ENCODE measurements around the gene PRKG1. TPM values are rescaled to one million over a fixed set of nuclear protein-coding genes. Genes with fewer than 3 reads are reported as not detected.
A peak's percentile ranks its signal among the peaks of the same experiment; 100 is the strongest.

Gene PRKG1
- total and polyA plus RNA-seq, 2 of the 4 experiments (the other 2 are of a cell fraction), result 3.5 to 18.3 TPM

GRCh38 chr10:51733057-51733456 lies 658.8 kb downstream of the PRKG1 start:
- no peak overlapping the region for H3K4me2 ChIP-seq (ENCODE audit: low read depth, low read length)
- no peaks in the 10 kb centered on the region for H3K9me3 ChIP-seq (ENCODE audit: control insufficient read depth, insufficient read depth, low read length)
- POLR2A ChIA-PET (ENCODE audit: unreplicated experiment), result no interaction called here
- H2BK120ac ChIP-seq (ENCODE audit: low read depth, low read length), result no peak overlapping the region
- no peaks in the 10 kb centered on the region for H4K20me1 ChIP-seq (ENCODE audit: insufficient read depth, low read length)
- H2BK15ac ChIP-seq (ENCODE audit: low read depth, low read length), result no peak overlapping the region
- peak; percentile 67 for DNase-seq
- H2AK5ac ChIP-seq (ENCODE audit: low read depth, low read length), result no peak overlapping the region
- H2AK9ac ChIP-seq (replicated peaks; ENCODE audit: low read depth, low read length, poor library complexity), result no peak overlapping the region
- H2BK20ac ChIP-seq (ENCODE audit: low read depth, low read length), result no peak overlapping the region
- H4K91ac ChIP-seq (ENCODE audit: insufficient read depth, low read depth, low read length), result no peak overlapping the region
- no peak overlapping the region for H2AFZ ChIP-seq (replicated peaks; ENCODE audit: low read length, poor library complexity)
- H3K4me1 ChIP-seq (ENCODE audit: control insufficient read depth, insufficient read depth, low read length), result no peaks in the 10 kb centered on the region; the same call in 1 of the 2 replicates
- in situ Hi-C loops (cut with MboI; ENCODE audit: low sequenced_read_pairs) (no loop called here), intact Hi-C loops (cut with micrococcal nuclease) (no loop called here), dilution Hi-C loops (cut with HindIII; ENCODE audit: low sequenced_read_pairs, unreplicated experiment) (no loop called here)
- H3K79me1 ChIP-seq (ENCODE audit: low read depth in 1 of 2, low read length in 2 of 2), result 0 out of 4 replicates have a peak, but pooled peaks cover 2 to 4% of the 10 kb centered on the region in 2 experiments
- H3K4ac ChIP-seq (ENCODE audit: low read depth, low read length), result no peak overlapping the region
- H3K36me3 ChIP-seq (ENCODE audit: control insufficient read depth, insufficient read depth, low read length), result no peaks in the 10 kb centered on the region
- H4K5ac ChIP-seq (ENCODE audit: low read depth, low read length), result no peak overlapping the region
- peak; percentile 84 for ATAC-seq (ENCODE audit: low read depth)
- H3K23ac ChIP-seq (ENCODE audit: low read depth, low read length), result no peak overlapping the region
- TF ChIP-seq MAFK (IDR thresholded peaks at IDR 0.05; ENCODE audit: low read depth, low read length) (peak; percentile 78), RAD21 (IDR thresholded peaks at IDR 0.05; ENCODE audit: low read length) (no peak), CTCF (conservative IDR thresholded peaks at IDR 0.05; ENCODE audit: low read depth, low read length) (no peak)
- H3K18ac ChIP-seq (ENCODE audit: low read depth, low read length), result no peak overlapping the region
- no peak overlapping the region for H3K4me3 ChIP-seq (ENCODE audit: insufficient read depth, low read depth, low read length)
- H4K8ac ChIP-seq (ENCODE audit: low read depth in 2 of 2, low read length in 2 of 2), result no peak overlapping the region
- H3K9me1 ChIP-seq (ENCODE audit: insufficient read depth, low read length), result no peaks in the 10 kb centered on the region
- H3K56ac ChIP-seq (ENCODE audit: extremely low read depth, insufficient read depth, low read length), result no peak overlapping the region
- H3K9ac ChIP-seq (ENCODE audit: low read depth, low read length), result no peak overlapping the region
- no CpG with 5 or more reads among the region's 1 CpG for WGBS, 2 experiments (ENCODE audit: extremely low coverage in 2 of 2, insufficient read length in 1 of 2)
- no peaks in the 10 kb centered on the region for H3K27me3 ChIP-seq (ENCODE audit: control insufficient read depth, insufficient read depth, low read length)
- BruUV-seq (replicated peaks), result no TSS peak
- no peak overlapping the region for H2BK5ac ChIP-seq (ENCODE audit: low read depth, low read length, poor library complexity, severe bottlenecking)
- no peak overlapping the region for H3K14ac ChIP-seq (replicated peaks; ENCODE audit: low read depth, low read length)
- CTCF ChIA-PET, result no interaction called here
- H3K27ac ChIP-seq (ENCODE audit: insufficient read depth, low read length), result no peak overlapping the region
